Body of pancreas (tissue), 4 donors: ENCODE measurements around the gene TCF21.

Experiments used
- CTCF ChIP-seq, 7 experiments: fragments of 450-650 bp in 4 of 7; fragments of 200-600 bp in 3 of 7; sonication (generic) in 3 of 7; IDR thresholded peaks; one replicate each; pipeline ENCODE4 v1.5.1; 2016 to 2019; ENCODE audit warnings: antibody characterized with exemption in 7 of 7
- POLR2A ChIP-seq, 3 donors: fragments of 450-650 bp; IDR thresholded peaks; one replicate each; pipeline ENCODE4 v1.6.1; 2016; ENCODE audit warnings: antibody characterized with exemption in 3 of 3, mild to moderate bottlenecking in 2 of 3

- TF ChIP-seq CTCF (IDR thresholded peaks at IDR 0.05) (no peak), POLR2A (IDR thresholded peaks at IDR 0.05) (no peak)
These were observed 30.4 kb downstream of the TCF21 start for GRCh38 chr6:133919362-133919761.
